GM18858 (cell line): ENCODE data around the gene XG.

Experiments used
- ATAC-seq: cut with Tn5 transposase; IDR thresholded peaks from one replicate; pipeline ENCODE4 v1.9.1; 2021; ENCODE audit not compliant: unreplicated experiment

Gene XG

DNA sequence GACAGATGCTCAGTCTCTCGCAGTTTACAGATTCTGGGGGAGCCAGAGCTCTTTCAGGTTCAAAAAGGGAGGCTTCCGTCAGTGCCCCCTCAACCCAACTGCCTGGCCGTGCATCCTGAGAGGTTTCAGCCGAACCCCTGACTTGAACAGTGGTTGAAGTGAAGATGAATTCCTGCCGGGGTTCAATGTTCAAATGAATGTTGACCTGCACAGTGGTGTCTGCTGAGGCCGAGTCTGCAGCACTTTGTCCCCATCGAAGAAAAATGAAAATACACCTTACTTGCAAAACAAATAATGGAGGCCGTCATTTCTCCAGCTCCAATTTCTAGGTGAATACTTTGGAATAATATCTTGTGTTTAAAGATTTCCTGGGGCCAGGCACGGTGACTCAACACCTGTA is 110.6 kb downstream of the XG start:
- no peak for ATAC-seq

DNA sequence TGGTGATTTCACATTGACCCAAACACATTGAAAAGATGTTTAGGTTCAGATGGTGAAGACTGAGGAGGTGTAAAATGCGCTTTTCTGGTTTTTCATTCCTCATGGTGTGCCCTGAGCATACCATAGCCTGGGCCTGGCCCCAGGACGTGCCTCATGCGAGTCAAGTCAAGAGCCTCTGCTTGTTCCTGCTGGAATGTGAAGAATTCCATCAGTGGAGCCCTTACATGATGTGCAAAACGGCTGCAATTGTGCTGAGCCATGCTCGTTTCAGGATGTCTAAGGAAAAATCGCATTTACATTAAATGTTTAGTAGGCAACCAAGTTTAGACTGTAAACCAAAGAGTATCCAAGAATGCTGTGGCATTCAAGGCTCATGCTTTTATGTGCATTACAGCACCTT is 111.8 kb downstream of the XG start:
- ATAC-seq = no peak
